C4-2B (cell line): ENCODE results near the gene SIDT1.

Experiments used
- H3K27ac ChIP-seq: fragments of 450-650 bp; 2 replicates; pipeline ENCODE4 v1.5.1; 2017
- CTCF ChIP-seq: fragments of 450-650 bp; conservative IDR thresholded peaks from 2 replicates; pipeline ENCODE4 v1.5.1; 2017; ENCODE audit warnings: mild to moderate bottlenecking
- ZFX ChIP-seq: fragments of 450-650 bp; IDR thresholded peaks from 2 replicates; pipeline ENCODE4 v1.6.1; 2017

The SIDT1 gene

DNA sequence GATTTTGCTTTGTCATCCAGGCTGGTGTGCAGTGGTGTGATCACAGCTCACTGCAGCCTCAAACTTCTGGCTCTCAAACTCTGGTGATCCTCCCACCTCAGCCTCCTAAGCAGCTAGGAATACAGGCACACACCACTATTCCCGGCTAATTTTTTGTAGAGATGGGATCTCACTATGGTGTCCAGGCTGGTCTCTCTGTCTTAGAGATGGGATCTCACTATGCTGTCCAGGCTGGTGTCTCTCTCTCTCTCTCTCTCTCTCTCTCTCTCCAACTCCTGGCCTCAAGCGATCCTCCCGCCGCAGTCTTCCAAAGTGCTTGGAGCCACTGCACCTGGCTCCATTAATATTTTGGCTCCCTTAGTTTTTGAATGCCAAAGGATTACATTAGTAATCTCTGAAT is 146.4 kb downstream of the SIDT1 start:
- no peak for TF ChIP-seq CTCF
- no peak for TF ChIP-seq ZFX
- no peak overlapping the region for H3K27ac ChIP-seq
